Measurements from ENCODE around the gene SELE. TPM values are rescaled to one million over a fixed set of nuclear protein-coding genes. Genes with fewer than 3 reads are reported as not detected.
"Not testable (repeated sequence)": the region's sequence is repeated elsewhere in the genome, so short reads cannot be mapped to it uniquely, and the experiment has no call there.

Gene SELE
- total RNA-seq, 1 experiment from 2014 or later: not detected

DNA sequence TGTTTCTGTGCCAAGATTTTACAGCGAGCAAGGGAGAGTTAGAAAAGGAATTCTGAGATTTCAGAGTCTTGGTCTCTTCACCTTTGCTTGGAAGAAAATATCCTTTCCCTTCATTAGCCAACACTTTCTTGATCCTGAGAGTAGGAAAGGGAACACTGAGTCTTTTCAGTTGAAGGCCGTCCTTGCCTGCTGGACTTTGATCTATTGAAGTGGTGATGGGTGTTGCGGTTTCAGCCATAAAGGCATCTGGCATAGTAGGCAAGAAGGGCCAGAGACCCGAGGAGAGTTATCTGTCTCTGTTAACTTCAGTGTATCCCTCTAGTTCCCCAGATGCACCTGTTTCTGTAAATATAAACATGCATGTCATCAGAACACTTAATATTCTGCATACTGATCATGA, 9.7 kb downstream of the SELE start:
- DNase-seq (ENCODE audit: low read depth): no peak

DNA sequence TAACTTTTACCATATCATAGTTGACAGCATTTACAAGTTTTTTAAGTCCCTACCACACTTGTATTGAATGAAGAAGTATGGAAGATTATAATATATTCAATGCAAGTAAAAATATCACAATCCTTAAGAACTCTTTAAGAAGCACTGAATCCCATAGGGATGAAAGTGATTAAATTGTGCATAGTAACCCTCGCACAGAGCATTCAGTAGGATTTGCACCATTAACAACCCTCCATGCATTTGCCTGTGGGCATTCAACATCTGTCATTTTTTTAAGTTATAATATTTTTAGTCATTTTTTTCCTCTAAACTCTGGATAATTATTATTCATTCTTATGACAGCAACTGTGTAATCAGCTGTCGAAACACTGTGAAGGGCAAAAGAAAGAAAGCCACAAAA, 10.1 kb downstream of the SELE start:
- no peak for DNase-seq (ENCODE audit: low read depth)

- DNase-seq (ENCODE audit: low read depth): no peak
Measured at GRCh38 chr1:169722779-169723178, 11.1 kb downstream of the SELE start.

GRCh38 chr1:169715100-169715499, 18.8 kb downstream of the SELE start:
- DNase-seq (ENCODE audit: low read depth): not testable (repeated sequence)

GRCh38 chr1:169713090-169713489, 20.8 kb downstream of the SELE start:
- DNase-seq (ENCODE audit: low read depth): not testable (repeated sequence)

- no peak for DNase-seq (ENCODE audit: low read depth)
Measured at GRCh38 chr1:169712309-169712631, 21.6 kb downstream of the SELE start.

- DNase-seq (ENCODE audit: low read depth): peak; percentile 61
Measured at GRCh38 chr1:169711469-169712308, 22.2 kb downstream of the SELE start, which contains the start of gene SELL. SELL (minus strand) TSS chr1:169711620; CDS start chr1:169711498, 122 bp downstream.

DNA sequence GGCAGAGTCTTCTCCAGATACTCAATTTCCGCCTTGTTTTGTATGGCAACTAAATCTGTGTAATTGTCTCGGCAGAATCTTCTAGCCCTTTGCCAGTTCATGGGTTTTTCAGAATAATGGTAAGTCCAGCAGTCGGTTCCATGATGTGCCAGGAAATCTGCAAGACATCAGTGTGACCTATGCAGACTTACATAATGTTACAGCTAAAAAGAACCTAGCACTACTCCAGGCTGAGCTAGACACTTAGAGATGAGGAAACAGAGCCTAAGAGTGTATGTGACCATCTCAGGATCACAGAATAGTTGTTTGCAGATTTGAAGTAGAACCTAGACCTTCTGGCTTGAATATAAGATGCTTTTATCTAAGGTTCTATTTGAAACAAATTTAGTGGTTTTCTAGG, 25.2 kb downstream of the SELE start:
- no peak for DNase-seq (ENCODE audit: low read depth)

- DNase-seq (ENCODE audit: low read depth): no peak
Measured at GRCh38 chr1:169707912-169708604, 25.8 kb downstream of the SELE start.

DNA sequence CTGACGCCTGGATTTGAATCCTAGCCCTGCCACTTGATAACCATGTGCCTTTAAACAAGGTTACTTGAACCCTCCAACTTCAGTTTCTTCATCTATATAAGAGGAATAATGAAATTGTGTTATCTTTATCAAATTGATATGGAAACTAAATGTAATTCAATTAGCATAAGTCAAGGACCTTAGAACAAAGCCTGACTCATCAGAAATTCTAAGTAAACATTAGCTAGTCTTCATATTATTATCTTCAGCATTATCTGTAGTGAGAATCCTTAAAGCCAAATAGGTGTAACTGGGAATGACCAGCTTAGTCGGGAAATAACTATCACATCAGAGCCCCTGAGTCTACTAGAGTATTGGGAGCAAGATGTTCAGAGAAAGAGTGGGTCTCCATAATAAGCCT, 29.1 kb downstream of the SELE start:
- DNase-seq (ENCODE audit: low read depth): no peak

GRCh38 chr1:169701261-169702005, 32.4 kb downstream of the SELE start:
- DNase-seq (ENCODE audit: low read depth): no peak

DNA sequence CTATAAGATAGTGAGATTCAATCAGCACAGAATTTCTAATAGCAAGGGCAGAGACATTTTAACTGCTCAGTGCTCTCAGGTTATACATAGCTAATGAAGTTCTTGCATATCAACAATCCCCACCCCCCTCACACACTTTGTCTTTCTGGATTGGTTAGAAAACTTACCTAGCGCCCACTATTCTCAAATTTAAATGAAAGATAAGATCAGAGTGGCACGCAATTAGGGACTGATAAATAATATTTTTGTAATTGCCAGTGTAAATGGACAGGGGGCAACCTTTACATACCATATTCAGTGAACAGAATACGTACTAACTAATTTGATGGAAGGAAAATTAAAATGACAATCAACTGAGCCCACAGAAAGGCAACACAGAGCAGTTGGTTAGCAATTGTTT, 34.2 kb downstream of the SELE start:
- no peak for DNase-seq (ENCODE audit: low read depth)

- no peak for DNase-seq (ENCODE audit: low read depth)
Measured at GRCh38 chr1:169698976-169699375, 34.9 kb downstream of the SELE start.

DNA sequence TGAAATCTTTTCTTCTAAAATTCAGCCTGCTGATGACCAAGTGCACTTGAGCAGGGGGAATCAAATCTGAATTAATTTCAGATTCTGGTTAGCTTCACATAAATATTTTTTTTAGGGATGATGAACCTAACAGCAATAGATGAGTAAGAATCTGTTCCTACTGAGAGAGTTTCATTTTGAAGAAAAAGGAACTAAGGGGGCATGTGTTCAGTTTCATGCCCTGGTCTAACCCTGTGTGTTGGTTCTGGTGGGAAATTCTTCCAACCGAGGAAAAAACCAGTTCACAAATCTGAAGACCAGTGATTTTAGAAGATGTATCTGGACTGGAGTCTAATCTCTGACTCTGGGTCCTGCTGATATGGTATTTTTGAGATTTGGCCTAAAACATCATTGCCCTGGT, 36.1 kb downstream of the SELE start:
- DNase-seq (ENCODE audit: low read depth): no peak

DNA sequence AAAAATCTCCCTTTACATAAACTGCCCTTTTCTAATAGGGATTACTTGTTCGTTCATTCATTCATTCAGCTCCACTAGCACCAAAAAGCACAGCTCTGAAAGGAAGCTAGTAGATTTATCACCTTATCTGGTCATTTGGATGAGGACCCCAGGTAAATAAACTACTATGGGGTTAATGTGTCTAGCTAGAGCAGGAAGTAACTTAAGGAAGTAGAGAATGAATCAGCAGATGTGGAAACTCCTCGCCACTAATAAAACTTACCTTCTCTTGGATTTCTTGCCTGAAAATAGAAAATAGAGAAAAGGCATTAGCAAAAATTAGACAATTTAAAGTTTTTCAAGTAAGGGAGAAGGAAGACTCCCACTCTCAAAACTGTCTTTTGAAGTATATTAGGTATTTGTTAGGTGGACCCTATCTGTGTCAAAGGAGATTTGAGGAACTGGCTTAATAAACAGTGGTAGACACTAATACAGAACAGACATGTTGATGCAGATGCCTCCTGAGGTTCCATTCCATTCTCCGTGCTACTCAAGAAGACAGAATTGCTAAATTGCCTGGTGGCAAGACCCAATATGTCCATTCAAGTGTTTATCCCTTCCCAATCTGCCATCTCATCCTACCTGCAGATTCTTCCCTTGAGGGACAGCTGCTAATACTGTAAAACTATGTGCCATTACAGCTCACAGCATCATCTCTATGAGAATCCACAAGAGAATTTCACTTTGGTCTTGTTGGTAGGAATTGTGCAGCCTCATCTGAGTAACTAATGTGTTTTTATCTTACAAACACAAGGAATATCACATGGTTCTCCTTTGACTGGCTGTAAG, 37.4 kb downstream of the SELE start:
- no peak for DNase-seq (ENCODE audit: low read depth)

- no peak for DNase-seq (ENCODE audit: low read depth)
Measured at GRCh38 chr1:169694304-169695075, 39.4 kb downstream of the SELE start.

GRCh38 chr1:169692756-169693460, 41.0 kb downstream of the SELE start:
- no peak for DNase-seq (ENCODE audit: low read depth)

DNA sequence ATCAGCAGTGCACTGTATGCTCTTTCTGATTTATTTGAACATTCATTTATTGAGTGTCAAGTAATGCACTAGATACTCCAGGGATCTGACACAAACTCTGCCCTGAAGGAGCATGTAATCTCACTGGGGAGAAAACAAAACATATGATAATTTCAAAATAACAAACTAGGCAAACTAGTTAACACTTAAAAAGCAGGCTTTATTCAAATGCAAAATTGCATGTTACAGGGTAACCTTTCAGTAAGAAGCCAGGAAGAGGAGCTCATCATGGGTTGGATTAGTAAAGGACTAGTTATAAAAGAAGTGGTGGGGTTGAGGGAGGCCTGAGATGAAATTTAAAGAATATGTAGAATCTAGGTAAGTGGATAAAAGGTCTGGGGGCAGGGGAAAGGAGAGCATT, 43.4 kb downstream of the SELE start:
- no peak for DNase-seq (ENCODE audit: low read depth)

- no peak for DNase-seq (ENCODE audit: low read depth)
Measured at GRCh38 chr1:169689395-169689794, 44.5 kb downstream of the SELE start.

- not testable (repeated sequence) for DNase-seq (ENCODE audit: low read depth)
Measured at GRCh38 chr1:169688377-169688776, 45.5 kb downstream of the SELE start.
